ENCODE data around the gene SEC24C.

- TF ChIP-seq TAF1 (IDR thresholded peaks at IDR 0.05; ENCODE audit: low read depth, low read length) (no peak), POLR2A (IDR thresholded peaks at IDR 0.05; ENCODE audit: low read depth, low read length) (no peak), POLR2AphosphoS5 (IDR thresholded peaks at IDR 0.05; ENCODE audit: low read depth, low read length) (no peak)
These were observed 29.1 kb downstream of the SEC24C start for GRCh38 chr10:73773152-73773879.

Measured in GM12891 (cell line).